Measurements from ENCODE around the gene AGPAT4. TPM values are rescaled to one million over a fixed set of nuclear protein-coding genes. Genes with fewer than 3 reads are reported as not detected.

AGPAT4 gene
- total RNA-seq, 2 experiments from 2014 or later: 2.0 to 2.4 TPM

GRCh38 chr6:161257793-161258457, 15.9 kb downstream of the AGPAT4 start:
- POLR2A ChIA-PET: no interaction called here
- CTCF ChIA-PET: no interaction called here

GRCh38 chr6:161256407-161256806, 17.5 kb downstream of the AGPAT4 start:
- CTCF ChIA-PET: interaction anchor here (0.6 kb wide), 1 partner anchor 1436 kb away, joined by 3 read pairs; no protein-coding TSS in a partner anchor
- POLR2A ChIA-PET: no interaction called here

GRCh38 chr6:161255518-161255917, 18.3 kb downstream of the AGPAT4 start:
- CTCF ChIA-PET: no interaction called here
- POLR2A ChIA-PET: no interaction called here

GRCh38 chr6:161254464-161255253, 19.2 kb downstream of the AGPAT4 start:
- CTCF ChIA-PET: no interaction called here

GRCh38 chr6:161254126-161254463, 19.8 kb downstream of the AGPAT4 start:
- ChIA-PET CTCF (no interaction called here), POLR2A (no interaction called here)

More at GRCh38 chr6:161254464-161255253, 19.2 kb downstream of the AGPAT4 start:
- POLR2A ChIA-PET: no interaction called here

- CTCF ChIA-PET: no interaction called here
- POLR2A ChIA-PET: no interaction called here
Measured at GRCh38 chr6:161251345-161251744, 22.5 kb downstream of the AGPAT4 start.

GRCh38 chr6:161249327-161249726, 24.5 kb downstream of the AGPAT4 start:
- ChIA-PET POLR2A (no interaction called here), CTCF (no interaction called here)

GRCh38 chr6:161246725-161247124, 27.1 kb downstream of the AGPAT4 start:
- ChIA-PET CTCF (no interaction called here), POLR2A (no interaction called here)

- CTCF ChIA-PET: no interaction called here
- POLR2A ChIA-PET: no interaction called here
Measured at GRCh38 chr6:161245363-161245762, 28.5 kb downstream of the AGPAT4 start.

GRCh38 chr6:161244725-161245124, 29.1 kb downstream of the AGPAT4 start:
- POLR2A ChIA-PET: no interaction called here
- CTCF ChIA-PET: no interaction called here

- ChIA-PET CTCF (no interaction called here), POLR2A (no interaction called here)
Measured at GRCh38 chr6:161242779-161243693, 30.8 kb downstream of the AGPAT4 start.

GRCh38 chr6:161242113-161242512, 31.7 kb downstream of the AGPAT4 start:
- CTCF ChIA-PET: no interaction called here
- POLR2A ChIA-PET: no interaction called here

- ChIA-PET CTCF (no interaction called here), POLR2A (no interaction called here)
Measured at GRCh38 chr6:161239001-161239400, 34.9 kb downstream of the AGPAT4 start.

- ChIA-PET CTCF (no interaction called here), POLR2A (no interaction called here)
Measured at GRCh38 chr6:161238500-161238899, 35.4 kb downstream of the AGPAT4 start.

GRCh38 chr6:161238081-161238480, 35.8 kb downstream of the AGPAT4 start:
- ChIA-PET POLR2A (no interaction called here), CTCF (no interaction called here)

GRCh38 chr6:161237176-161237575, 36.7 kb downstream of the AGPAT4 start:
- CTCF ChIA-PET: no interaction called here
- POLR2A ChIA-PET: no interaction called here

GRCh38 chr6:161235776-161236633, 37.9 kb downstream of the AGPAT4 start:
- CTCF ChIA-PET: interaction anchor here (0.7 kb wide), 1 partner anchor 305 kb away, joined by 4 read pairs; no protein-coding TSS in a partner anchor
- POLR2A ChIA-PET: no interaction called here

GRCh38 chr6:161233986-161234661, 39.7 kb downstream of the AGPAT4 start:
- POLR2A ChIA-PET: no interaction called here
- CTCF ChIA-PET: no interaction called here

GRCh38 chr6:161232467-161232866, 41.4 kb downstream of the AGPAT4 start:
- CTCF ChIA-PET: no interaction called here
- POLR2A ChIA-PET: no interaction called here

Data from activated CD8-positive, alpha-beta memory T cell treated with anti-CD3 and anti-CD28 coated beads for 36 hours (primary cell).